SU-DHL-6 (cell line): Measurements from ENCODE around the gene GAS7.

Experiments
- H2AFZ ChIP-seq: fragments of 200-600 bp; sonication (generic); 2 replicates; pipeline ENCODE4 v1.6.1; 2014; ENCODE audit warnings: low read depth, mild to moderate bottlenecking, moderate library complexity, mixed read lengths, antibody characterized with exemption, low read length; ENCODE audit not compliant: severe bottlenecking
- H3F3A ChIP-seq: fragments of 200-600 bp; shearing (Covaris generic); 2 replicates; pipeline ENCODE4 v1.6.0; 2016; ENCODE audit warnings: antibody characterized with exemption, mild to moderate bottlenecking; ENCODE audit not compliant: insufficient read depth
- H3K27ac ChIP-seq: fragments of 200-600 bp; sonication (generic); 2 replicates; pipeline ENCODE4 v1.5.1; 2016; ENCODE audit warnings: low read depth, mild to moderate bottlenecking, low read length, moderate library complexity, mixed read lengths
- H3K27me3 ChIP-seq: fragments of 200-600 bp; sonication (generic), shearing (Covaris generic); 2 replicates; pipeline ENCODE4 v1.6.0; 2014; ENCODE audit warnings: mild to moderate bottlenecking, low read length
- H3K36me3 ChIP-seq: fragments of 200-600 bp; sonication (generic); 2 replicates; pipeline ENCODE4 v1.6.1; 2014; ENCODE audit warnings: mild to moderate bottlenecking, low read length, mixed read lengths
- H3K4me2 ChIP-seq: fragments of 300-600, 200-600 bp; shearing (Covaris generic), sonication (generic); 2 replicates; pipeline ENCODE4 v1.6.0; 2014; ENCODE audit warnings: low read length, low read depth, mild to moderate bottlenecking; ENCODE audit not compliant: poor library complexity, severe bottlenecking
- H3K4me3 ChIP-seq: fragments of 200-600 bp; sonication (generic); 2 replicates; pipeline ENCODE4 v1.5.1; 2014; ENCODE audit warnings: antibody characterized with exemption, low read length, mild to moderate bottlenecking, mixed read lengths; ENCODE audit not compliant: insufficient read depth, poor library complexity, severe bottlenecking
- H3K79me2 ChIP-seq: fragments of 200-600 bp; sonication (generic); 2 replicates; pipeline ENCODE4 v1.6.1; 2014; ENCODE audit warnings: mild to moderate bottlenecking, low read length, moderate library complexity; ENCODE audit not compliant: insufficient read depth
- H3K9ac ChIP-seq: fragments of 200-600 bp; sonication (generic); 2 replicates; pipeline ENCODE4 v1.7.0; 2014; ENCODE audit warnings: mild to moderate bottlenecking, low read length
- H3K9me2 ChIP-seq: fragments of 200-600 bp; sonication (generic); replicated peaks from 2 replicates; pipeline ENCODE4 v1.6.1; 2014; ENCODE audit warnings: low read length; ENCODE audit not compliant: insufficient read depth
- H3K9me3 ChIP-seq: fragments of 200-600 bp; sonication (generic); 2 replicates; pipeline ENCODE4 v1.6.1; 2014; ENCODE audit warnings: low read length, mixed read lengths; ENCODE audit not compliant: insufficient read depth
- H4K20me1 ChIP-seq: fragments of 200-600 bp; sonication (generic); 2 replicates; pipeline ENCODE4 v1.6.1; 2014; ENCODE audit warnings: low read depth, mild to moderate bottlenecking, antibody characterized with exemption, low read length, moderate library complexity, mixed read lengths
- EZH2phosphoT487 ChIP-seq: fragments of 200-600 bp; sonication (generic), shearing (Covaris generic); conservative IDR thresholded peaks from 2 replicates; pipeline ENCODE4 v1.6.1; 2018; ENCODE audit warnings: mild to moderate bottlenecking, antibody characterized with exemption, low read length, moderate library complexity, mixed read lengths
- TF ChIP-seq, protein P1 (sequence below): fragments of 200-600 bp; sonication (generic); IDR thresholded peaks from one replicate; pipeline ENCODE4 v1.5.1; 2017; ENCODE audit warnings: antibody characterized with exemption, mild to moderate bottlenecking, low read length, moderate library complexity; ENCODE audit not compliant: insufficient read depth, poor library complexity, severe bottlenecking

The GAS7 gene

DNA sequence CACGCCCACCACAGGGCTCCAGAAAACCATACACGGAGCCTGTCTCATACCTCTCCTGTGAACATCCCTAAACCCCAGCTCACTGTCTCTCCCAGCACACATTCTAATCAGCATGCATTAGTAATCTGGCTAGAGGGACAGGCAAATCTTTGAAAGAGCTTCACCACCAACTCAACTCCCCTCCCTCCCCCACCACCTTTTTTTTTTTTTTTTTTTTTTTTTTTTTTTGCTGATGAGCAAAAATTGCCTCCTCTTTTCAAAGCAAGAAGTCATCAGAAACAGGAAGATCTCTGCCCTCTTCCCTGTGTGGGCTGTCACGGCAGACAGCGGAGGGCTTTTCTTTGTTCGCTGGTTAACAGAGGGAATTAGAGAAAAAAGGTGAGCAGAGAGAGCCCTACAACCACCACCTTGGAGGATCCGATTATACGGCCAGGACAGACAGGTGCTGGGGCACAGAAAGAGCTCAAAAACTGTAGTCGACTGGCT, 19.9 kb downstream of the GAS7 start:
- no peaks in the 10 kb centered on the region for H3K9me2 ChIP-seq
- no peak overlapping the region for H3K27ac ChIP-seq
- no peaks in the 10 kb centered on the region for H3F3A ChIP-seq
- no peaks in the 10 kb centered on the region for H4K20me1 ChIP-seq
- no peaks in the 10 kb centered on the region for H3K9me3 ChIP-seq
- H3K4me3 ChIP-seq = no peak overlapping the region
- no peaks in the 10 kb centered on the region for H3K79me2 ChIP-seq
- no peak overlapping the region for H3K9ac ChIP-seq
- TF ChIP-seq EZH2phosphoT487 = no peak
- TF ChIP-seq, protein P1, sequence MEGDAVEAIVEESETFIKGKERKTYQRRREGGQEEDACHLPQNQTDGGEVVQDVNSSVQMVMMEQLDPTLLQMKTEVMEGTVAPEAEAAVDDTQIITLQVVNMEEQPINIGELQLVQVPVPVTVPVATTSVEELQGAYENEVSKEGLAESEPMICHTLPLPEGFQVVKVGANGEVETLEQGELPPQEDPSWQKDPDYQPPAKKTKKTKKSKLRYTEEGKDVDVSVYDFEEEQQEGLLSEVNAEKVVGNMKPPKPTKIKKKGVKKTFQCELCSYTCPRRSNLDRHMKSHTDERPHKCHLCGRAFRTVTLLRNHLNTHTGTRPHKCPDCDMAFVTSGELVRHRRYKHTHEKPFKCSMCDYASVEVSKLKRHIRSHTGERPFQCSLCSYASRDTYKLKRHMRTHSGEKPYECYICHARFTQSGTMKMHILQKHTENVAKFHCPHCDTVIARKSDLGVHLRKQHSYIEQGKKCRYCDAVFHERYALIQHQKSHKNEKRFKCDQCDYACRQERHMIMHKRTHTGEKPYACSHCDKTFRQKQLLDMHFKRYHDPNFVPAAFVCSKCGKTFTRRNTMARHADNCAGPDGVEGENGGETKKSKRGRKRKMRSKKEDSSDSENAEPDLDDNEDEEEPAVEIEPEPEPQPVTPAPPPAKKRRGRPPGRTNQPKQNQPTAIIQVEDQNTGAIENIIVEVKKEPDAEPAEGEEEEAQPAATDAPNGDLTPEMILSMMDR = no peak
- no peaks in the 10 kb centered on the region for H3K27me3 ChIP-seq
- no peaks in the 10 kb centered on the region for H3K36me3 ChIP-seq
- H3K4me2 ChIP-seq = no peak overlapping the region
- H2AFZ ChIP-seq = no peak overlapping the region

DNA sequence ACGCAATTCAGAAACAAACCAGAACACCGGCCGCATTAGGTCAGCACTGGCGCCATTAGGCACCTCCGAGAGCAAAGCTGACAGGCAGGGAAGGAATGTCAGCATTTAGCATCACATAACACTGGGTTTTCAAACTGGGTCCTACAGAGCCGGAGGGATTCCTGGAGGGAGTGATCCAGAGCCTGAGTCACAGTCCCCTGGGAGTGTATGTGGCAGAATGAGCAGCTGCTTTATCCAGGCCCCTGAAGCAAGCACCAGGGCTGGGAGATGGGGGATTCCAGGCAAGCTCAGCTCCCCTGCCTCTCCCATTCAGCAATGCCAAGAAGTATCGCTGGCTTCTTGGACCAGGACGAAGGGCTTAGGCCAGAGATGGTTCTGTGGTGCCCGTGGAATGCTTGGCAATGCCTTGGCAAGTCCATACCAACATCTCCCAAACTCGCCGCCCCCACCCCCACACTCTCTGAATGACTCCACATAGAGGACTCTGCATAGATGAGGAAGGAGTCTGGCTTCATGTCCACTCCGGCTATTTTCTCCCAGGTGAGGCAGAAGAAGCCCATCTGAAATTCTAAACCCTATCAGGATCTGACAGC, 20.4 kb downstream of the GAS7 start:
- no peaks in the 10 kb centered on the region for H3K36me3 ChIP-seq
- H3K4me2 ChIP-seq = no peak overlapping the region
- no peaks in the 10 kb centered on the region for H4K20me1 ChIP-seq
- H3K9me2 ChIP-seq = no peaks in the 10 kb centered on the region
- TF ChIP-seq, protein P1 = no peak
- no peak for TF ChIP-seq EZH2phosphoT487
- no peaks in the 10 kb centered on the region for H3K27me3 ChIP-seq
- no peak overlapping the region for H3K27ac ChIP-seq
- H2AFZ ChIP-seq = no peak overlapping the region
- no peak overlapping the region for H3K9ac ChIP-seq
- H3F3A ChIP-seq = no peaks in the 10 kb centered on the region
- no peaks in the 10 kb centered on the region for H3K79me2 ChIP-seq
- no peaks in the 10 kb centered on the region for H3K9me3 ChIP-seq
- no peak overlapping the region for H3K4me3 ChIP-seq

DNA sequence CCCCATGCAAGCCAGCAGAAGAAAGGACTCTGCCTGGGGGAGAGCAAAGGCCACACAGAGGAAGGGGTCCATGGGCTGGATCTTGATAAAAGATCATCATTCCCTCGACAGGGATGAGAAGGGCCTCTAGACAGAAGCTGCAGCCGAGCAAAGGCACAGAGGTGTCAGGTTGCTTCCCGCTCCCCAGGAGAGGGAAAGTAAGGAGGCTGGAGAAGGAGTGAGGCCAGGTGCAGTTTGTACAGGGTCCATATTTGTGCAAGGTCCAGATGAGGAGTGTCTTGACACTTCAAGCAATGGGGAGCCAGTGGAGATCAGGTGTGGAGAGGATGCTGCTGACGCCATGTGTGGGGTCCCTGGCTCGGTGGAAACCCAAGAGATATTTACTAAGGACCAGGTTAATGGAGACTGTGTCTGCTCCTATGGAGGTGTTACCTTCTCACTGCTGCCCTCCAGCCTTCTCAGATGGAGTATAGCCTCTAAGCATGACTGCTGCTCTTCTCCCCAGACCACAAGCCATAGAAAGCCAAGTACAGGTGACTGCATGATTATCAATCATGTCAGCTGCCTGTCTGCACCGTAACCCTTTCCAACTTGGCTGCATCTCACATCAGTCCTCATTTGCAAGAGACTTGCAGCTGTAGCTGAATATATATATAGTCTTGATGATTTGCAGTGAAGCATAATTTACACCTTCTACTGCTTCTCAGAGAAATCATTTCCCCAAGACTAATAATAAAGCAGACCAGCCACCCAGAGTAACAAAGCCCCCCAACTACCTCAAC, 21.1 kb downstream of the GAS7 start:
- Histone ChIP-seq H2AFZ (no peak overlapping the region), H3K27ac (no peak overlapping the region), H3K27me3 (no peaks in the 10 kb centered on the region), H3K79me2 (no peaks in the 10 kb centered on the region), H3K4me3 (no peak overlapping the region), H3K9ac (no peak overlapping the region), H3F3A (no peaks in the 10 kb centered on the region), H3K9me3 (no peaks in the 10 kb centered on the region; the same call in 1 of the 2 replicates), H3K9me2 (no peaks in the 10 kb centered on the region), H3K36me3 (no peaks in the 10 kb centered on the region), H4K20me1 (no peaks in the 10 kb centered on the region), H3K4me2 (no peak overlapping the region)
- TF ChIP-seq, protein P1 = no peak
- TF ChIP-seq EZH2phosphoT487 = no peak
